ENCODE data around the gene RASA3. TPM values are rescaled to one million over a fixed set of nuclear protein-coding genes. Genes with fewer than 3 reads are reported as not detected.

The RASA3 gene
- total and polyA plus RNA-seq, 2 donors (not counting 3 experiments of a cell fraction or from before 2014, with no cell fraction given), result 26.5 to 53.8 TPM

DNA sequence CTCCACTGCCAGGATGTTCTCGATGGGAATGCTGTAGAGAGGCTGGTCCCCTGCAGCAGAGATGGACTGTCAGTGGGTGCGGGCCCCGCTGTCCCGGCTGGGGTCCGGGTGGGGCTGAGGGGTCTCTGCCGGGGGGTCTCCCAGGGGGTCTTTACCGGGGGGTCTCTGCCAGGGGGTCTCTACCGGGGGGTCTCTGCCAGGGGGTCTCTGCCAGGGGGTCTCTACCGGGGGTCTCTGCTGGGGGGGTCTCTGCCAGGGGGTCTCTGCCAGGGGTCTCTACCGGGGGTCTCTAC is 132.9 kb downstream of the RASA3 start:
- POLR2A ChIA-PET, result no interaction called here

More for the DNA sequence above, 132.9 kb downstream of the RASA3 start:
- Histone ChIP-seq H3K9me1 (replicated peaks; ENCODE audit: control insufficient read depth, extremely low read depth, insufficient read depth, low read length) (no peaks in the 10 kb centered on the region), H3K27me3 (ENCODE audit: control insufficient read depth in 2 of 2, insufficient read depth in 2 of 2, low read length in 2 of 2) (no peaks in the 10 kb centered on the region), H3K4me3 (replicated peaks in 1 of 3; ENCODE audit: insufficient read depth in 1 of 3, low read depth in 1 of 3, low read length in 3 of 3) (no peak overlapping the region), H2AFZ (ENCODE audit: low read depth, low read length) (no peak overlapping the region), H3K4me2 (ENCODE audit: insufficient read depth, low read length) (no peak overlapping the region), H3K27ac (ENCODE audit: insufficient read depth, low read depth, low read length) (no peak overlapping the region), H3K4me1 (ENCODE audit: control insufficient read depth, extremely low read depth, insufficient read depth, low read length) (peaks cover 9% of the 10 kb centered on the region), H3K79me2 (ENCODE audit: control insufficient read depth, insufficient read depth, low read length) (peaks cover 5% of the 10 kb centered on the region), H4K20me1 (replicated peaks; ENCODE audit: control insufficient read depth, extremely low read depth, insufficient read depth, low read length) (no peaks in the 10 kb centered on the region), H3K9me3 (replicated peaks; ENCODE audit: control insufficient read depth, insufficient read depth, low read length) (no peaks in the 10 kb centered on the region), H3K36me3 (ENCODE audit: control insufficient read depth in 2 of 2, extremely low read depth in 1 of 2, insufficient read depth in 2 of 2, low read length in 2 of 2) (peaks cover 3 to 56% of the 10 kb centered on the region in 2 experiments), H3K9ac (replicated peaks; ENCODE audit: extremely low read depth, insufficient read depth, low read length) (no peak overlapping the region)
- no TSS peak for BruUV-seq (replicated peaks)
- DNase-seq (ENCODE audit: low read depth, low spot score) (no peak), FAIRE-seq (no peak)
- TF ChIP-seq JUN (IDR thresholded peaks at IDR 0.05; ENCODE audit: borderline replicate concordance, insufficient read depth, insufficient read length, low read depth) (no peak), POLR2AphosphoS5 (IDR thresholded peaks at IDR 0.05; ENCODE audit: insufficient read depth, low read depth, low read length) (no peak), EZH2 (IDR thresholded peaks at IDR 0.05; ENCODE audit: borderline replicate concordance, low read depth, low read length, severe bottlenecking) (no peak), FOS (IDR thresholded peaks at IDR 0.05; ENCODE audit: borderline replicate concordance, insufficient read depth, low read length) (no peak), MYC (IDR thresholded peaks at IDR 0.05; ENCODE audit: low read depth, low read length) (no peak), GATA2 (IDR thresholded peaks at IDR 0.05; ENCODE audit: insufficient read depth, insufficient read length, low read depth, low read length) (no peak), POLR2A (IDR thresholded peaks at IDR 0.05; ENCODE audit: low read depth, low read length) (no peak)
- TF ChIP-seq, protein P1, sequence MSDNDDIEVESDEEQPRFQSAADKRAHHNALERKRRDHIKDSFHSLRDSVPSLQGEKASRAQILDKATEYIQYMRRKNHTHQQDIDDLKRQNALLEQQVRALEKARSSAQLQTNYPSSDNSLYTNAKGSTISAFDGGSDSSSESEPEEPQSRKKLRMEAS (IDR thresholded peaks at IDR 0.05; ENCODE audit: insufficient read depth, insufficient read length), result no peak
- TF ChIP-seq, protein P2, sequence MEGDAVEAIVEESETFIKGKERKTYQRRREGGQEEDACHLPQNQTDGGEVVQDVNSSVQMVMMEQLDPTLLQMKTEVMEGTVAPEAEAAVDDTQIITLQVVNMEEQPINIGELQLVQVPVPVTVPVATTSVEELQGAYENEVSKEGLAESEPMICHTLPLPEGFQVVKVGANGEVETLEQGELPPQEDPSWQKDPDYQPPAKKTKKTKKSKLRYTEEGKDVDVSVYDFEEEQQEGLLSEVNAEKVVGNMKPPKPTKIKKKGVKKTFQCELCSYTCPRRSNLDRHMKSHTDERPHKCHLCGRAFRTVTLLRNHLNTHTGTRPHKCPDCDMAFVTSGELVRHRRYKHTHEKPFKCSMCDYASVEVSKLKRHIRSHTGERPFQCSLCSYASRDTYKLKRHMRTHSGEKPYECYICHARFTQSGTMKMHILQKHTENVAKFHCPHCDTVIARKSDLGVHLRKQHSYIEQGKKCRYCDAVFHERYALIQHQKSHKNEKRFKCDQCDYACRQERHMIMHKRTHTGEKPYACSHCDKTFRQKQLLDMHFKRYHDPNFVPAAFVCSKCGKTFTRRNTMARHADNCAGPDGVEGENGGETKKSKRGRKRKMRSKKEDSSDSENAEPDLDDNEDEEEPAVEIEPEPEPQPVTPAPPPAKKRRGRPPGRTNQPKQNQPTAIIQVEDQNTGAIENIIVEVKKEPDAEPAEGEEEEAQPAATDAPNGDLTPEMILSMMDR (IDR thresholded peaks at IDR 0.05; ENCODE audit: extremely low read depth in 1 of 2, insufficient read depth in 1 of 2, low read depth in 1 of 2, low read length in 2 of 2), result no peak
- dilution Hi-C loops (cut with MboI; ENCODE audit: extremely low pct_ligation_motif_present, low sequenced_read_pairs), result no loop called here
- intact Hi-C loops (cut with micrococcal nuclease), result no loop called here
- CTCF ChIA-PET, result no interaction called here

Data from endothelial cell of umbilical vein (primary cell).